IMR-90 (cell line): ENCODE data around the gene GNMT.

Source experiments
- CEBPB ChIP-seq: IDR thresholded peaks from 2 replicates; pipeline ENCODE4 v1.6.1; 2012; ENCODE audit warnings: low read depth, low read length, improper control_type of control experiment
- ELK1 ChIP-seq: fragments of 150-350 bp; IDR thresholded peaks from 2 replicates; pipeline ENCODE4 v1.6.1; 2016; ENCODE audit warnings: low read depth, mild to moderate bottlenecking, low read length, moderate library complexity, borderline replicate concordance
- RAD21 ChIP-seq: IDR thresholded peaks from 2 replicates; pipeline ENCODE4 v1.6.1; 2012; ENCODE audit warnings: low read length, improper control_type of control experiment
- RFX5 ChIP-seq: IDR thresholded peaks from 2 replicates; pipeline ENCODE4 v1.8.0; 2012; ENCODE audit warnings: low read depth, mild to moderate bottlenecking, low read length, moderate library complexity
- SMC3 ChIP-seq: fragments of 150-350 bp; IDR thresholded peaks from 2 replicates; pipeline ENCODE4 v1.6.1; 2016; ENCODE audit warnings: low read depth, mild to moderate bottlenecking, antibody characterized with exemption, low read length, moderate library complexity
- TF ChIP-seq, protein P1 (sequence below): conservative IDR thresholded peaks from 2 replicates; pipeline ENCODE4 v1.5.1; 2012; ENCODE audit warnings: mild to moderate bottlenecking, low read depth, low read length, improper control_type of control experiment

- TF ChIP-seq CEBPB (no peak), ELK1 (no peak), SMC3 (no peak), RFX5 (no peak), RAD21 (no peak)
- TF ChIP-seq, protein P1, sequence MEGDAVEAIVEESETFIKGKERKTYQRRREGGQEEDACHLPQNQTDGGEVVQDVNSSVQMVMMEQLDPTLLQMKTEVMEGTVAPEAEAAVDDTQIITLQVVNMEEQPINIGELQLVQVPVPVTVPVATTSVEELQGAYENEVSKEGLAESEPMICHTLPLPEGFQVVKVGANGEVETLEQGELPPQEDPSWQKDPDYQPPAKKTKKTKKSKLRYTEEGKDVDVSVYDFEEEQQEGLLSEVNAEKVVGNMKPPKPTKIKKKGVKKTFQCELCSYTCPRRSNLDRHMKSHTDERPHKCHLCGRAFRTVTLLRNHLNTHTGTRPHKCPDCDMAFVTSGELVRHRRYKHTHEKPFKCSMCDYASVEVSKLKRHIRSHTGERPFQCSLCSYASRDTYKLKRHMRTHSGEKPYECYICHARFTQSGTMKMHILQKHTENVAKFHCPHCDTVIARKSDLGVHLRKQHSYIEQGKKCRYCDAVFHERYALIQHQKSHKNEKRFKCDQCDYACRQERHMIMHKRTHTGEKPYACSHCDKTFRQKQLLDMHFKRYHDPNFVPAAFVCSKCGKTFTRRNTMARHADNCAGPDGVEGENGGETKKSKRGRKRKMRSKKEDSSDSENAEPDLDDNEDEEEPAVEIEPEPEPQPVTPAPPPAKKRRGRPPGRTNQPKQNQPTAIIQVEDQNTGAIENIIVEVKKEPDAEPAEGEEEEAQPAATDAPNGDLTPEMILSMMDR: no peak
These were observed 20.8 kb upstream of the GNMT start for GRCh38 chr6:42939810-42940167.
